Transverse colon (tissue), 4 donors: ENCODE data around the gene JAKMIP3. TPM values are rescaled to one million over a fixed set of nuclear protein-coding genes. Genes with fewer than 3 reads are reported as not detected.

Experiments used
- DNase-seq: peaks from one replicate; pipeline ENCODE4 v3.0.0-alpha.2; 2019
- H3K27ac ChIP-seq, 4 donors: fragments of 200-600 bp; sonication (generic); 2 replicates each; pipeline ENCODE4 v1.5.1; 2016 to 2018; ENCODE audit warnings: inconsistent platforms in 4 of 4
- H3K27me3 ChIP-seq: fragments of 200-600 bp; sonication (generic); 2 replicates; pipeline ENCODE4 v1.5.1; 2017; ENCODE audit warnings: inconsistent platforms
- H3K36me3 ChIP-seq, 4 donors: fragments of 200-600 bp; sonication (generic); 2 replicates each; pipeline ENCODE4 v1.5.1; 2017 to 2019; ENCODE audit warnings: inconsistent platforms in 4 of 4
- H3K4me1 ChIP-seq, 4 donors: fragments of 200-600 bp; sonication (generic); 2 replicates each; pipeline ENCODE4 v1.5.1; 2017 to 2020; ENCODE audit warnings: inconsistent platforms in 4 of 4
- H3K4me3 ChIP-seq, 4 donors: fragments of 200-600 bp; sonication (generic); 1 replicate in 1 of 4; 2 replicates in 3 of 4; pipeline versions ENCODE4 v1.5.1 to v1.6.1; 2017 to 2019; ENCODE audit warnings: inconsistent platforms in 4 of 4
- H3K9me3 ChIP-seq, 2 donors: fragments of 200-600 bp; sonication (generic); 2 replicates each; pipeline ENCODE4 v1.5.1; 2017 to 2019; ENCODE audit warnings: inconsistent platforms in 2 of 2
- EP300 ChIP-seq: sonication (generic); formaldehyde crosslinking; IDR thresholded peaks from one replicate; pipeline ENCODE4 v1.6.1; 2017; ENCODE audit warnings: antibody characterized with exemption, low read depth
- POLR2A ChIP-seq: fragments of 450-650 bp; IDR thresholded peaks from one replicate; pipeline ENCODE4 v1.6.1; 2016; ENCODE audit warnings: antibody characterized with exemption, mild to moderate bottlenecking, moderate library complexity
- POLR2AphosphoS5 ChIP-seq, 3 donors: sonication (generic); formaldehyde crosslinking; IDR thresholded peaks; one replicate each; pipeline ENCODE4 v1.6.1; 2016; ENCODE audit warnings: antibody characterized with exemption in 3 of 3
- WGBS, 2 donors: methylation state at CpG; one replicate each; pipeline ENCODE4 v1.1.5; 2018; ENCODE audit warnings: low coverage in 1 of 2; 5-methylcytosine and 5-hydroxymethylcytosine counted together
- in situ Hi-C, 4 donors: fragments of 200-750 bp; cut with MboI; loops; one replicate each; pipeline versions ENCODE4 v1.15.0 to v1.15.1; 2017; ENCODE audit warnings: low sequenced_read_pairs in 3 of 4, low pct_ligation_motif_present in 1 of 4, low pct_unique_long_range_greater_than_20kb in 1 of 4
- intact Hi-C: fragments of 100-400 bp; cut with DNase I; formaldehyde crosslinking; loops from one replicate; pipeline ENCODE4 v1.15.1; 2023; ENCODE audit warnings: low total_unique reads
- total RNA-seq, 4 donors: library from RNA; depleted of rRNA; stranded (reverse); fragments of >200 nt; gene quantifications; one replicate each; pipeline ENCODE4 v1.1.0, GENCODE V29; 2016
- TF ChIP-seq, protein P1 (sequence below), 5 experiments: fragments of 200-600 bp in 3 of 5; fragments of 450-650 bp in 2 of 5; sonication (generic) in 3 of 5; IDR thresholded peaks; 1 replicate in 2 of 5; 2 replicates in 3 of 5; pipeline ENCODE4 v1.5.1; 2016 to 2017; ENCODE audit warnings: antibody characterized with exemption in 5 of 5, inconsistent platforms in 3 of 5, mild to moderate bottlenecking in 2 of 5, moderate library complexity in 1 of 5

Gene JAKMIP3
- total RNA-seq, 4 donors from 2014 or later, result 0.14 to 1.1 (median 0.28) TPM

DNA sequence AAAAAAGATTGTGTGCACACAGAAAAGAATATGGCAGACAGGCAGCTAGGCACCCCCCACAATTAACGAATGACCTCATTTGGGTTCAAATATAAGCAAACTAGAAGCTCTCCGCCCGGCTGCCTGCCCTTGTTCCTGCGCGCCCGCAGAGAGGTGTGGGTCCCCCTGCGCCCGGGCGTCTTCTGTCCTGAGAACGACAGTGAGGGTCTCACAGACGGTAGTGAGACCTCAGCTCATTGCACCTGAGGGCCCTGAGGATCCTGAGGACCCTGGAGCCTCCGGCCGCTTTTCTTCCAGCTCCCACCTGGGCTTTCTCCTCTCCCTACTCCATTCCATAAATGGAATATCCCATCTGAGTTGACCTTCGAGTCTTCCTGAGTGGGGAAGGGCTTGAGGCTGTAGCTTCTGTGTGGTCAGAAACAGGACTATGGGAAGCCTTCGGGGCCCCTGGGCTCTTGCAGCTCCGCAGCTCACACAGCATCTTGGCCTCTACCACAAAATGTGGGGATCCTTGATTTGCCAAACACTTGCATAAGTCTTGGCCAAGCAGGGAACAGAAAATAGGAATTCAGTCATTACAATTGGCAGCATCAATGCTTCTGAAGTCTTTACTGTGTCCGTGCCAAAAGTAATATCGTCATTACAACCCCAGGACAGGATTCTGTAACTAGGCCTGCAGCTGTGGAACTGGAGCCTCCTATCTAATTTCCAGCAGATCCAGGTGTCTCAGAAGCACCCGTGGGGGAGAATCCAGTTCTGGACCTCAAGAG is 43.8 kb downstream of the JAKMIP3 start:
- Histone ChIP-seq H3K4me3 (no peak overlapping the region), H3K36me3 (no peaks in the 10 kb centered on the region), H3K9me3 (no peaks in the 10 kb centered on the region), H3K4me1 (no peaks in the 10 kb centered on the region), H3K27ac (no peak overlapping the region), H3K27me3 (no peaks in the 10 kb centered on the region)
- in situ Hi-C loops, result no loop called here
- WGBS, 2 donors, result 84 to 100% methylated on average over 1 to 19 of the region's 19 CpGs
- intact Hi-C loops, result no loop called here
- DNase-seq, result no peak
- no peak for TF ChIP-seq POLR2A
- TF ChIP-seq POLR2AphosphoS5 (IDR thresholded peaks at IDR 0.05), result no peak
- no peak for TF ChIP-seq EP300
- TF ChIP-seq, protein P1, sequence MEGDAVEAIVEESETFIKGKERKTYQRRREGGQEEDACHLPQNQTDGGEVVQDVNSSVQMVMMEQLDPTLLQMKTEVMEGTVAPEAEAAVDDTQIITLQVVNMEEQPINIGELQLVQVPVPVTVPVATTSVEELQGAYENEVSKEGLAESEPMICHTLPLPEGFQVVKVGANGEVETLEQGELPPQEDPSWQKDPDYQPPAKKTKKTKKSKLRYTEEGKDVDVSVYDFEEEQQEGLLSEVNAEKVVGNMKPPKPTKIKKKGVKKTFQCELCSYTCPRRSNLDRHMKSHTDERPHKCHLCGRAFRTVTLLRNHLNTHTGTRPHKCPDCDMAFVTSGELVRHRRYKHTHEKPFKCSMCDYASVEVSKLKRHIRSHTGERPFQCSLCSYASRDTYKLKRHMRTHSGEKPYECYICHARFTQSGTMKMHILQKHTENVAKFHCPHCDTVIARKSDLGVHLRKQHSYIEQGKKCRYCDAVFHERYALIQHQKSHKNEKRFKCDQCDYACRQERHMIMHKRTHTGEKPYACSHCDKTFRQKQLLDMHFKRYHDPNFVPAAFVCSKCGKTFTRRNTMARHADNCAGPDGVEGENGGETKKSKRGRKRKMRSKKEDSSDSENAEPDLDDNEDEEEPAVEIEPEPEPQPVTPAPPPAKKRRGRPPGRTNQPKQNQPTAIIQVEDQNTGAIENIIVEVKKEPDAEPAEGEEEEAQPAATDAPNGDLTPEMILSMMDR (IDR thresholded peaks at IDR 0.05), result no peak

DNA sequence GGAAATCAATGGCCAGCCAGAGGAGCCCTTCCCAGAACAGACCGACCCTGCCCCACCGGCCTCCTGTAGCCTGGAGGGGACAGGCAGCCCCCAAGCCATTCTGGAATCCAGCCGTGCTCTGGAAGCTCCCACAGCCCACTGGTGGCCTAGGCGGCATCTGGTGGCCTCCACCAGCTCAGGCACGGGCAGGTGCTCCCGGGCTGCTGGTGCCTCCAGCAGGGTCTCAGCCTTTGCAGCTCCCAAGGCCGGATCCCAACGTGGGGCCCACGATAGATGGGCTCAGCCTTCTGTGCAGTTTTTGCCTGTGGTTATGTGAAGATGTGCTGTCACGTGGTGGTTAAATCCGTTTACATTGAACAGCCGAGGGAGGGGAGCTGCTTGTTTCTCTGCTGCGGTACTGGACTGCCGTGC is 44.4 kb downstream of the JAKMIP3 start:
- Histone ChIP-seq H3K4me3 (no peak overlapping the region), H3K27me3 (no peaks in the 10 kb centered on the region), H3K4me1 (no peaks in the 10 kb centered on the region), H3K27ac (no peak overlapping the region), H3K36me3 (no peaks in the 10 kb centered on the region), H3K9me3 (no peaks in the 10 kb centered on the region)
- DNase-seq, result no peak
- TF ChIP-seq EP300 (no peak), POLR2AphosphoS5 (IDR thresholded peaks at IDR 0.05) (no peak), POLR2A (no peak)
- TF ChIP-seq, protein P1 (IDR thresholded peaks at IDR 0.05), result no peak
- 57% methylated on average over 11 of the region's 14 CpGs; no CpG with 5 or more reads in 1 of the 2 donors for WGBS, 2 donors
- intact Hi-C loops, result no loop called here
- in situ Hi-C loops, result no loop called here

GRCh38 chr10:132110713-132111112 is 45.0 kb downstream of the JAKMIP3 start:
- no peak for DNase-seq
- WGBS, 2 donors, result 63 to 65% methylated on average over 4 to 14 of the region's 14 CpGs
- Histone ChIP-seq H3K4me3 (no peak overlapping the region), H3K9me3 (no peaks in the 10 kb centered on the region), H3K27ac (no peak overlapping the region), H3K36me3 (no peaks in the 10 kb centered on the region), H3K27me3 (no peaks in the 10 kb centered on the region), H3K4me1 (no peaks in the 10 kb centered on the region)
- intact Hi-C loops, result no loop called here
- in situ Hi-C loops, result no loop called here
- no peak for TF ChIP-seq POLR2A

GRCh38 chr10:132111121-132111731 is 45.5 kb downstream of the JAKMIP3 start:
- Histone ChIP-seq H3K36me3 (no peaks in the 10 kb centered on the region), H3K4me1 (no peaks in the 10 kb centered on the region), H3K9me3 (no peaks in the 10 kb centered on the region), H3K27me3 (no peaks in the 10 kb centered on the region), H3K27ac (no peak overlapping the region), H3K4me3 (no peak overlapping the region)
- WGBS, 2 donors, result 82 to 86% methylated on average over 2 to 14 of the region's 14 CpGs
- intact Hi-C loops, result no loop called here
- no peak for TF ChIP-seq EP300
- TF ChIP-seq POLR2AphosphoS5 (IDR thresholded peaks at IDR 0.05), result no peak
- TF ChIP-seq, protein P1 (IDR thresholded peaks at IDR 0.05), result no peak
- TF ChIP-seq POLR2A, result no peak
- DNase-seq, result no peak
- in situ Hi-C loops, result no loop called here
